ENCODE results near the gene CRYBA1.

- TF ChIP-seq CTCF (IDR thresholded peaks at IDR 0.05) (no peak), EZH2 (IDR thresholded peaks at IDR 0.05) (no peak)
Measured at GRCh38 chr17:29215174-29215573, 31.5 kb upstream of the CRYBA1 start.

Measured in neural progenitor cell (in vitro differentiated cells).